ENCODE results near the gene MAP2K1.
A peak's percentile ranks its signal among the peaks of the same experiment; 100 is the strongest.
"Not testable (repeated sequence)": the region's sequence is repeated elsewhere in the genome, so short reads cannot be mapped to it uniquely, and the experiment has no call there.

The MAP2K1 gene

DNA sequence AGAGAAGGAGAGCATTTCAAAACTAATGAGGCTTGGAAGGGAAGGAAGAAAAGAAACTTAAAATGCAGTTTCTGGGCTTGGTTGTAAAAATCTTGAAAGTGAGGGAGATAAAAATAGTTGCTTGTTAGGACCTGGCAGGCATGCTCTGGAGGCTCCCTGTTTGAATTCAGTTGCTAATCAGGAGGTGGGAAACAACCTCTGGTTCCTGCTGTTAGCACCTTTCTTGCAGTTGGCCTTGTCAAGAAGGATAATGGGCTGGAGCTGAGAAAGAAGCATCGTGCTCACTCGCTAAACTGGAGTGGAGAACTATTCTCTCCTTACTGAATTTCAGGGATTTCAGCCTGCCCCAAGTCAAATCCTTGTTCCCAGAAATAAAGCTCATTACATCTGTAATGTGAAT lies 87.4 kb downstream of the MAP2K1 start:
- no peak for DNase-seq (ENCODE audit: low read depth in 2 of 3, low spot score in 2 of 3)

GRCh38 chr15:66474963-66475362 lies 88.3 kb downstream of the MAP2K1 start:
- no peak for DNase-seq (ENCODE audit: low read depth in 2 of 3, low spot score in 2 of 3)

GRCh38 chr15:66476535-66476934 lies 89.8 kb downstream of the MAP2K1 start:
- no peak for DNase-seq (ENCODE audit: low read depth in 2 of 3, low spot score in 2 of 3)

DNA sequence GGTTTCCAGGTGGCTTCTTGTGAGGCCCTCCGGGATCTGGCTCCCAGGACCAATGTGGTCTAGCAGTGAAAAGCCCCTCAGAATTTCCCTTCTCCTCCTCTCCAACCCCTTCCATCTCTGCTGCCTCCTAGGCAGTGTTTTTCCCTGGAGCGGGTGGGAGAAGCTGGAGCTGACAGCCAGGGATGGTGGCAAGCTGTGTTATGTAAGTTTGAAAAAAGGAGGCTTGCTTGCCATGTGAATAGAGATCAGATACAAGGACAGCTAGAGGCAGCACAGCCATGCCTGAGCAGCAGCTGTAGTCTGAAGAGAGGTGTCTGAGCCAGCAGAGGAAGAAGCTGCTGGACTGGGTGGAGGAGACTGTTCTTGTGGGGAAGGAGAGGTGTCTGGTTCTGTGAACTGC lies 90.3 kb downstream of the MAP2K1 start:
- no peak for DNase-seq (ENCODE audit: low read depth in 2 of 3, low spot score in 2 of 3)

- no peak for DNase-seq (ENCODE audit: low read depth in 2 of 3, low spot score in 2 of 3)
Observed at GRCh38 chr15:66480267-66480666, 93.6 kb downstream of the MAP2K1 start.

DNA sequence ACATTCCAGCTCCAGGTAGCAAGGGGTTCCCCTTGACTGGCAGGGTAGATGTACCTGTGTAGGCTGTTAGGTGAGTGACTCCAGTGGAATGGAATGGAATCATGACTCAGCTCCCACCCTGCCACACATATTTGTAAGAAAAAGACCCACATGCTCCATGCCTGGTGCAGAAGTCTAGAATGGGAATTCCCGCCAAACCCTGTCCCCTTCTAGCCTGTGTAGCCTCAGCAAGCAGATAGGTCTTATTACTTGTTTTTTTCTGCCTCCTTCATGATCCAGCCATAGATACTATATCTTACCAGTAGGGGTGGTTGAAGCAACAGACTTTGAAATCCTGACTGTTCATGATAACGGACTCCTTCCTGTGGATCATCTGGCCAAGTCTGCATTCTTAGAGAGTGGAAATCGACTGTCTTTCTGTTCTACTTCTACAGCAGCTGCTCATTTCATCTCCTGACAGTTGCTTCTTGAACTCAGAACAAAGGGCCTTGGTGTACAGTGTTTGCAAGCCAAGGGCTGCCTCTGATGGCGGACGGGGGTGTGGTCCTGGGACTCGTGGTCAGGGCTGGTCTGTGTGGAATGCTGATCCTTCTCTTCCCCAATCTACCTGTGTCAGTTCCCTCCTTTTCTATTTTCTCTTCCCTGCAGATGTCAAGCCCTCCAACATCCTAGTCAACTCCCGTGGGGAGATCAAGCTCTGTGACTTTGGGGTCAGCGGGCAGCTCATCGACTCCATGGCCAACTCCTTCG lies 94.6 kb downstream of the MAP2K1 start:
- no peak for DNase-seq (ENCODE audit: low read depth in 2 of 3, low spot score in 2 of 3)

- DNase-seq (ENCODE audit: low read depth in 2 of 3, low spot score in 2 of 3): no peak
Observed at GRCh38 chr15:66482539-66482938, 95.8 kb downstream of the MAP2K1 start.

DNA sequence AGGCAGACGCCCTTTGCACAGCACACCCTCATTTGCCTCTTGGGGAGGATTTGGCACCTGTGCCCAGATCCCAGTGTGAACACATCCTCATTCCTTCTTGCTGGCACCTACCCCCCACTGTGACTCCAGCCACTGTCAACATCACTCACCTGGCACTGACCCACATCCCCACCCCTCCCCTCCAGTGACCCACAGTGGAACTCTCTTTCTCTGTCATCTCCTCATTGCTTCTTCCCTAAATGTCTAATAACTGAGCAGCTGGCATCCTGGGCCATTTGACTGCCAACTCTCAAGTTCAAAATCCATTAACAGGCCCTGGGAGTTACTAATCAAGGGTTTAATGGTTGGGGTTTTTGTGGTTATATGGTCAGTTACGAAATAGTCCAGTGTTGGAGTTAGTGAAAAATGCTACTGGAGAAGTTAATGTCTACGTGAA lies 96.4 kb downstream of the MAP2K1 start:
- DNase-seq (ENCODE audit: low read depth in 2 of 3, low spot score in 2 of 3): no peak

GRCh38 chr15:66484539-66485112 lies 97.9 kb downstream of the MAP2K1 start:
- no peak for DNase-seq (ENCODE audit: low read depth in 2 of 3, low spot score in 2 of 3)

DNA sequence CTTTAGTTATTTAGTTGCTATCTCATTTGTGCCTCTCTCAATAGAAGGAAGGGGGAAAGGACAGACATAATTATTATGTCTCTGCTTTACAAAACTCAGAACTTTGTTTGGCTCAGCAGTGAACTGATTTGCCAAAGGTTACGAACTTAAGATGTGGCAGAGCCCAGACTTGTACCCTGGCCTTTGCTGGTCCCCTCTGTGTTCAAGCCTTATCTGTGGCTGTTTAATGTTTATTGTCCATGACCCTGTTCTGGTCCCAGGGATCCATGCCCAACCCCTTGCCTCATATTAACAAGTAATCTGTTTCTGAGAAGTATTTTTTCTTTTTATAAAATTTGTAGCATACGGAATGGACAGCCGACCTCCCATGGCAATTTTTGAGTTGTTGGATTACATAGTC lies 100.2 kb downstream of the MAP2K1 start:
- no peak for DNase-seq (ENCODE audit: low read depth in 2 of 3, low spot score in 2 of 3)

GRCh38 chr15:66488525-66488924 lies 101.8 kb downstream of the MAP2K1 start:
- no peak for DNase-seq (ENCODE audit: low read depth in 2 of 3, low spot score in 2 of 3)

GRCh38 chr15:66489179-66489791 lies 102.6 kb downstream of the MAP2K1 start:
- no peak for DNase-seq (ENCODE audit: low read depth in 2 of 3, low spot score in 2 of 3)

- no peak for DNase-seq (ENCODE audit: low read depth in 2 of 3, low spot score in 2 of 3)
Observed at GRCh38 chr15:66491846-66492245, 105.1 kb downstream of the MAP2K1 start.

- DNase-seq (ENCODE audit: low read depth in 2 of 3, low spot score in 2 of 3): no peak
Observed at GRCh38 chr15:66494262-66494661, 107.5 kb downstream of the MAP2K1 start.

GRCh38 chr15:66496951-66497501 lies 110.3 kb downstream of the MAP2K1 start:
- no peak for DNase-seq (ENCODE audit: low read depth in 2 of 3, low spot score in 2 of 3)

DNA sequence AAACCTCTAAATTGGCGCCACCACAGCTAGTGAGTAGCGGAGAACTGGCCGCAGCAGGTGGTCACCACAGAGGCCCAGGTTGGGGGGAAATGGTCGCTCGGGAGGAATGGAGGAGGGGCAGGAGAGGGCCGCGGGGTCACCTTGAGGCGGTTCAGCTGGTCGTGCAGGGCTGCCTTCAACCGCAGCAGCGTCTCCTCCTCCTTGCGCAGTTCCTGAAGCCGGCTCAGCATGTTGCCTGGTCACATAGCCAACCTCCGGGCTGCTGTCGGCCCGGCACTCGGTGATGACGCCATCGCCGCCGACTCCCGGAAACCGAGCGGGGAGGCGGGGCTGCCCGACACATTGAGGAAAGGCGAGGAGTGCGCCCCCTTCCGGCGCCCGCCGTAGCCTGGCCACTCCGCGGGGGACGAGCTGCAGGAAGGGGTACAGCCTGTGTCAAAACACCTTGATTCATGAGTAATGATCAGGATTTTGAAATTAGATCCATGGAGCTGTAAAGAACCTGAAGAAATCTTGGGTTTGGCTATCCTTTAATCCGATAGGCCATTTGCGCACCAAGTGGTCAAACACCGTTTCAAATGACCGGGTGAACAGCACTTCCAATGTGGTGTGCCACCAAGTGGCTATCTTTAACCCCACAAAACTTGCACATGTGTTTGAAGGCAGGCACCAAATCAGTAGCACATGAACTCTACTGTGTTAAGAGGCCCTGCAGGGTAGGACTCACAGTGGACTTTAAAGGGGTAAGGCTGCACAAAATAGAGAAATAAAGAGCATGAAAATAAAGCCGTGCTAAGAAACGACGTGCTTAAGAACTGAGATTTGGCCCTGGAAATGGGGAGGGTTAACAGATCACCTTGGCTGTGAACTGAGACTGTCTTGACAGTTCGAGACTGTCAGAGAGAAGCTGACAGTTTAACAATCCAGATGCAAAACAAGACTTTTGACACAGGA lies 111.1 kb downstream of the MAP2K1 start, which contains the start of gene SNAPC5:
TSS of gene SNAPC5 (minus strand) at position 261 of the 954 bp plus-strand sequence. CDS start at position 230, 31 bp downstream.
- DNase-seq (ENCODE audit: low read depth in 2 of 3, low spot score in 2 of 3): peak; percentile 98

- DNase-seq (ENCODE audit: low read depth in 2 of 3, low spot score in 2 of 3): no peak
Observed at GRCh38 chr15:66498501-66499386, 112.0 kb downstream of the MAP2K1 start.

GRCh38 chr15:66500346-66500745 lies 113.6 kb downstream of the MAP2K1 start:
- DNase-seq (ENCODE audit: low read depth in 2 of 3, low spot score in 2 of 3): not testable (repeated sequence)

- no peak for DNase-seq (ENCODE audit: low read depth in 2 of 3, low spot score in 2 of 3)
Observed at GRCh38 chr15:66502491-66502890, 115.8 kb downstream of the MAP2K1 start.
